Urothelium cell line (cell line): ENCODE data around the gene INHA.
A peak's percentile ranks its signal among the peaks of the same experiment; 100 is the strongest.

Experiments used
- DNase-seq: peaks from one replicate; pipeline ENCODE4 v3.0.0; 2011; ENCODE audit warnings: low spot score, mixed read lengths
- FAIRE-seq: peaks from 2 replicates; lab custom pipeline; 2011; peaks lifted over from hg19 to GRCh38; lab: Jason Lieb, UNC

The INHA gene

DNA sequence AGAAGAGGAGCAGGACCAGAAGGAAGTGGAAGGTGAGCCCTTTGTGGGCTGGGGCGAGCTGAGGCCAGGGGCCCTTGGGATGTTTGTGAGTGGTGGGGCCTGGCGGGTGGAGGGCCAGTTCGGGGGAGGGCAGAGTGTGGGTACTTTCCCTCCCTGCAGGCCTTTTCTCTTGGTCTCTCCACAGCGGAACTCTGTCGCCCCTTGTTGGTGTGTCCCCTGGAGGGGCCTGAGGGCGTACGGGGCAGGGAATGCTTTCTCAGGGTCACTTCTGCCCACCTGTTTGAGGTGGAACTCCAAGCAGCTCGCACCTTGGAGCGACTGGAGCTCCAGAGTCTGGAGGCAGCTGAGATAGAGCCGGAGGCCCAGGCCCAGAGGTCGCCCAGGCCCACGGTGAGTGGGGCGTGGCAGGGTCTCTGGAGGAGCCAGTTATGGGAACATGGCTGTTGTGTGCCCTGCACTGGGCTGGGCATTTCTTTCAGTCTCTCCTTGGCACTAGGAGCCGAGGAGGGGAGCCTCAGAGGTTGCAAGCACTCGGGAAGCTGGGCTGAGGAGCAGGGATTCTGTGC lies 36.4 kb downstream of the INHA start:
- FAIRE-seq (no peak), DNase-seq (no peak)

- no peak for DNase-seq
Observed at GRCh38 chr2:219609149-219609750, 37.1 kb downstream of the INHA start.

GRCh38 chr2:219611306-219611705 lies 39.2 kb downstream of the INHA start:
- DNase-seq (no peak), FAIRE-seq (no peak)

More at GRCh38 chr2:219609149-219609750, 37.1 kb downstream of the INHA start:
- no peak for FAIRE-seq

DNA sequence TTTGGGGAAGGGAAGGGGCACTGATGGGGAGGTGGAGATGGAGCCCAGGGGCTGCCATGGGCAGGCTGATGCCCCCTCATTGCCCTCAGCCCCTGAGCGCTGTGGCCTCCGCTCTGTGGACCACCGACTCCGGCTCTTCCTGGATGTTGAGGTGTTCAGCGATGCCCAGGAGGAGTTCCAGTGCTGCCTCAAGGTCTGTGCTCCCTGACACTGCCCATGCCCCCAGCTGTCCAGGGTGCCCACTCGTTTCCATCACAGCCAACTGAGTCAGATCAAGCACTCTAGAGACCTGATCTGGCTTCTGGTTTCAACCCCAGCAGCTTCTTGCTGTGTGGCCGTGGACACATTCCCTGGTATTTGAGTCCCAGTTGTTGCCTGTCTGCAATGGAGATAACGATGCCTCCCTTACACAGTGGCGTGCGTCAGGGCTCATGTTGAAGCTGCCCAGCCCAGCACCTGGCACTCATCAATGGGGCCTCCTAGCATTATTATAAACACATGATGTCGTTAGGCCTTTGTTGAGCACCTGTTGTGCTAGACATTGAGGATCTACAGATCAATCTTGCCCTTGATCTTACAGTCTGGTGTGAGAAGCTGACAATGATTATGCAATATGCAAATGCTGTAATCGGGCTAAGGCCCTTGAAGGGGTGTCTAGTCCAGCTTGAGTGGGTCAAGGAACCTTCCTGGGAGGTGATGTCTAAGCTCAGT lies 39.9 kb downstream of the INHA start:
- peak; percentile 5 for FAIRE-seq
- no peak for DNase-seq

- no peak for FAIRE-seq
Observed at GRCh38 chr2:219612577-219613286, 40.6 kb downstream of the INHA start.

DNA sequence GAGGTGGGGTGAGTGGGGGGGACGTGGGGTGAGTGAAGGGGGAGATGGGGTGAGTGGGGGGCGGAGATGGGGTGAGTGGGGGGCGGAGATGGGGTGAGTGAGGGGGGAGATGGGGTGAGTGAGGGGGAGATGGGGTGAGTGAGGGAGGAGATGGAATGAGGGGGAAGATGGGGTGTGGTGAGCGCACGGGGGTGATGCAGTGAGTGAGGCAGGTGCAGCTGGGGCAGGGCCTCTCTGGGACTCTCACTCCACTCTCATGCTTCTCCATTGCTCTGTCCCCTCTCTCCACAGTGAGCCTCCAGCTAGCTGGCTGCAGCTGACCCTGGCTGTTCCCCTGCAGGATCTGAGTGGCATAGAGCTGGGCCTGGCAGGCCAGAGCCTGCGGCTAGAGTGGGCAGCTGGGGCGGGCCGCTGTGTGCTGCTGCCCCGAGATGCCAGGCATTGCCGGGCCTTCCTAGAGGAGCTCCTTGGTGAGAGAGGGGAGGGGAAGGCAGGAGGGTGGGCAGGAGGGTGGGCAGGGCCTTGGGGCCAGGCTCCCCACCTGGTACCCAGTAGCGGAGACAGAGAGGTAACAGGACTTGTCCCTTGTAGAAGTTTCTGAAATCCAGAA lies 41.5 kb downstream of the INHA start:
- no peak for FAIRE-seq
- no peak for DNase-seq

More at GRCh38 chr2:219612577-219613286, 40.6 kb downstream of the INHA start:
- DNase-seq: no peak

DNA sequence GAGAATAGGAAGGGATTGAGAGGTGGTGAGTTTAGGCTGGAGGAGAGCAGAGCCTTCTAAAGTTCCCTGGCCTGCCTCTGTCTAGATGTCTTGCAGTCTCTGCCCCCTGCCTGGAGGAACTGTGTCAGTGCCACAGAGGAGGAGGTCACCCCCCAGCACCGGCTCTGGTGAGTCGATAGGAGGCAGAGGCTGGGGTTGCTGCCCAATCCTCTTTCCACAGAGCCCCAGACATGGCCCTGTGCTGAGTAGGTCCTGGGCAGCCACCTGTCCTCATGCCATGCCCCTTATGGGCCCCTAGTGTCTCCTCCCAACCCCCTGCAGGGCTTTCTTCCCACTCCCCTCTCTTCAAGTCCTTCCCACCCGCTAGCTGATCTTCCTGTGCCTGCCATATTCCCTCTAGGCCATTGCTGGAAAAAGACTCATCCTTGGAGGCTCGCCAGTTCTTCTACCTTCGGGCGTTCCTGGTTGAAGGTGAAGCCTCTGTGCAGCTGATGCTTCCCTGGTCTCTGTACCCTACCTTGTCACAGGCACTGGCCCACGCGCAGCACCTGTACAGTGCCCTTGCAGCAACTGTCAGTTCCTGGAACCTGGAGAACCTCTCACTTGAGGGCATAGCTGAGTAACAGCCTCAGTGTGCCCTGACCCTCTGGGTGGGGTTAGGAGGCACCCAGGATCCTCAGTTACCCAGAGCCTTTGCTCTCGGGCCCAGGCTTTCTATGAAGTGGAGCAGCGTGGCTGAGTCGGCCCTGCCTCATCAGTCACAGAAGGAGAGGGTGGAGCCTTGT lies 42.2 kb downstream of the INHA start:
- DNase-seq: no peak
- FAIRE-seq: no peak

DNA sequence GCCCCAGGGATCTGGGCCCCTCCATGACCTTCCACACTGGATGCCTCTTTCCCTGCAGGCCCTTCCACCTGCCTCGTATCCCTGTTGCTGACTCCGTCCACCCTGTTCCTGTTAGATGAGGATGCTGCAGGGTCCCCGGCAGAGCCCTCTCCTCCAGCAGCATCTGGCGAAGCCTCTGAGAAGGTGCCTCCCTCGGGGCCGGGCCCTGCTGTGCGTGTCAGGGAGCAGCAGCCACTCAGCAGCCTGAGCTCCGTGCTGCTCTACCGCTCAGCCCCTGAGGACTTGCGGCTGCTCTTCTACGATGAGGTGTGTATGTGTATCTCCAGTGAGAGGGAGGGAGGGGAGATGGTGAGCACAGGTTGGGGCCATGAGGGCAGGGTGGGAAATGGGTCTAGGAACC lies 42.9 kb downstream of the INHA start:
- DNase-seq: no peak
- FAIRE-seq: no peak

- FAIRE-seq (no peak), DNase-seq (no peak)
Observed at GRCh38 chr2:219615894-219616293, 43.8 kb downstream of the INHA start.

DNA sequence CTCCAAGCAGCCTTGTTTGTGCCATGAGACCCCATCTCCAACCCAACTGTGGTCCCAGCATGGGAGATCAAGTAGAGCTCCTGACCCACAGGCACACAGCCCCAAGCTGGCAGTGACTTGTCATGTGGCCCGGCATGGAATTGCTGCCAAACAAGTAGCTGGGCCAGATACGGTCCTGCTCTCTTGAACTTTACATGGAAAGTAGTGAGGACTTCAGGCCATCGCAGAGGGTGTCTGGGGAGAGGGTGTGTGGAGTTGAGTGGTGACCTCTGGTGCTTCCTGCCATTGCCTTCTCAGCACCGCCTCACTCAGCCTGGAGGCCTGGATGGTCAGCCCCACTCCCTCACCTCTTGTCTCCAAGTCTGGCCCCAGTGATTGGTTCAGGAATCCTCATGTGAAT lies 44.4 kb downstream of the INHA start:
- FAIRE-seq (no peak), DNase-seq (no peak)

DNA sequence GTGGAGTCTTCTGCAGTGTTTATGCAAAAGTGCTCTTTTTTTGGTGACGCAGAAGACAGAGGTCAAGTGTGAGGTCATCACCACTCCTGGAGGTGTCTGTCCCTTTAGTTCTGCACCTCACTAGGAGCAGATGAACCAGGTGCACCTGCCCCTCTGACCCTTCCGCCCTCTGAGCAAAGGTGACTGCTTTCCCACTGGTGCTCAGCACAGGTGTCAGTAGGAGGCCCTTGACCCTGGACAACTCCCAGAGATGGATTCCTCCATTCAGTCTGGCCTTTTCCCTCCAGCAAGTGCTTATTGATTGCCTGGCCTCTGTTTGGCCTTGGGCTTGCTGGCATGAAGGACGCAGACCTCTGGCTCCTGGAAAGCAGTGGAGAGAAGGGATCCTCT lies 46.6 kb downstream of the INHA start:
- no peak for FAIRE-seq

DNA sequence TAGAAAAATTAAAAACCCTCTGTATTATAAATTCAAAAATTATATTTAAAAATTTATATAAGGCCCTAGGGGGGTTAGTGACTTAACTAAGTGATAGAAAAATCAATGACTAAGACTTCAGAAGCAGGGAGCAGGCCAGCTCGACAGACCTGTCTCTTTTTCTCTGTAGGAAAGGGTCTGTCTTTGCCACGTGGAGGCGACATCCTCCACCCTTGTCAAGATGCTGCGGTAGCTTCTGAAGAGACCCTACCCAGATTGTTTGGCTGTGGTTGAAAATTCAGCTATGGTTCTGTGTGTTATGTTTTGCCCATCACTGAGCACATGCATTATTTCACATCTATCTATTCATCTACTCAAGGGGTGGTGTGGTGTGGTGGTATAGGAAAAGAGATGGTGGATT lies 47.1 kb downstream of the INHA start:
- FAIRE-seq: no peak
- DNase-seq: no peak

More for the DNA sequence above, 46.6 kb downstream of the INHA start:
- DNase-seq: no peak

DNA sequence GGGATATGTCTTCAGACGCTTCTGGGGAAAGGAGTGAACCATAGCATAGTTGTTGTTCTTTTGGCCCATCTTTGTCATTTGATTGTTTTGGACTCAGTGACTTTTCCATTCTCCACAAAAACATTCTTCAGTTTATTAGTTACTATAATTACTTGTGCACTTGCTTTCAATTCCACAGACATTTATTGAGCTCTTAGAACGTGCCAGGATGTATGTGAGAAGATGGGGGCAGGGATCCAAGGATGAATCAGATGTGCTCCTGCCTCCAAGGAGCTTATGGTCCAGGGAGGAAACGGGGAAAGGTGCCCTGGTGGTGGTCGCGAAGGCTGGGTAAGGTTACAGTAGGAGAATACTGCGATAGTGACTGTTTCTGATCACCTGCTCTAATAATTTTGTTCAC lies 48.4 kb downstream of the INHA start:
- DNase-seq (no peak), FAIRE-seq (no peak)

GRCh38 chr2:219621935-219622334 lies 49.8 kb downstream of the INHA start:
- no peak for FAIRE-seq
- DNase-seq: no peak

GRCh38 chr2:219622472-219622871 lies 50.4 kb downstream of the INHA start:
- FAIRE-seq (no peak), DNase-seq (no peak)

DNA sequence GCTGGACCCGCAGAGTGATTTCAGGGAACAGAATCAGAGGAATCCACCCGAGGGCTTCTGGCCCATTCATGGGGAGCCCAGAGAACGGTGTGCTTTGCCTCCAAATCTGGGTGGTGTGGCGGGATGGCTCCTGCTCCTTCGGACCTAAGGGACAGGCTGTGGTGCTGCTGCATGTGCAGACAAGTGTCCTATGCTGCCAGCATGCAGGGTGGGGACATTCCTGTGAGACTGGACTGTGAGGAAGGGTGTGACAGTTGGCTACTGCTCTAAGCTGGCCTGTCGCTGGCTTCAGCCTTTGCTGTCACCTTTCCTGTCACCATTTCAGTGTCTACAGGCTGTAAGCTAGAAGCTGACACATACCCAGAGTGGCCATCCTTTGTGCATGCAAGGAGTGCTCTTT lies 52.5 kb downstream of the INHA start:
- no peak for DNase-seq
- FAIRE-seq: peak; percentile 58

GRCh38 chr2:219625179-219625578 lies 53.1 kb downstream of the INHA start:
- FAIRE-seq (no peak), DNase-seq (no peak)
